GM19324 (cell line): ENCODE results near the gene MTURN.

Source experiments
- ATAC-seq: cut with Tn5 transposase; IDR thresholded peaks from one replicate; pipeline ENCODE4 v1.9.1; 2021; ENCODE audit warnings: mild to moderate bottlenecking, moderate library complexity; ENCODE audit not compliant: unreplicated experiment, low FRiP score

MTURN gene

DNA sequence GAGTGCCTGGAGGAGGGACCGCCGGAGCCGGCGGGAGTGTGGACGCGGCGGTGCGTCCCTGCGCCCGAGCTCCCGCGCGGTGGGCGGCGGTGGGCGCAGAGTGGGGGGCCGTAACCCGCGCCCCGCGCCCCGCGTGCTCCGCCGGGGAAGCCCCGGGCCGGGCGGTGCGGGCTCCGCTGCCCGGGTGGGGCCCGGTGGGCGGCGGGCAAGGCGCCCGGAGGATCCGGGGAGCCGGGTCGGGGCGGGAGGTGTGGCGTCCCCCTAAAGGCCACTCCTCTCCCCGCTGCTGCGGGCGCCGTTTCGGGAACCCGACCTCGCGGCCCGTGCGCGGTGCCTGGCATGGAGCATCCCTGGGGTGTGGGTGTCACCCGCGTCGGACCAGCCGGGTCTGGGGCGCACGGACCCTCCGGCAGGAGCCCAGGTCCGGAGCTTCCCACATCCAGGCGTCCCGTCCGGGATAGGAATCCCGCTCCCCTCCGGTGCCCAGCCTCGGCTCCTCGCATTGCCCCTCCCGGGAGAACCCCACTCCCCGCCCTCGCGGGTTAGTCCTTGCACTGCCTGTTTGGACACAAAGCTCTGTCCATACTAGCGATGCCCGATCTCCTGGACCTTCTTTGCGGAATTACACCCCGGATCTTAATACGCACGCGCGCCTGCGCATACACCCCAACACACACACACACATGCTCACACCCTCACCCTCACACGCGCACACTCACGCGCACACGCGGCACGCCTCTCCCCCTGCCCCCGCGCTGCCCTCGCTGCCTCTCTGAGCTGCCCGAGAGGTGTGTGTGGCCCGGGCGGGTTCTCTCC lies 723 bp downstream of the MTURN start:
- peak; percentile 23 for ATAC-seq

DNA sequence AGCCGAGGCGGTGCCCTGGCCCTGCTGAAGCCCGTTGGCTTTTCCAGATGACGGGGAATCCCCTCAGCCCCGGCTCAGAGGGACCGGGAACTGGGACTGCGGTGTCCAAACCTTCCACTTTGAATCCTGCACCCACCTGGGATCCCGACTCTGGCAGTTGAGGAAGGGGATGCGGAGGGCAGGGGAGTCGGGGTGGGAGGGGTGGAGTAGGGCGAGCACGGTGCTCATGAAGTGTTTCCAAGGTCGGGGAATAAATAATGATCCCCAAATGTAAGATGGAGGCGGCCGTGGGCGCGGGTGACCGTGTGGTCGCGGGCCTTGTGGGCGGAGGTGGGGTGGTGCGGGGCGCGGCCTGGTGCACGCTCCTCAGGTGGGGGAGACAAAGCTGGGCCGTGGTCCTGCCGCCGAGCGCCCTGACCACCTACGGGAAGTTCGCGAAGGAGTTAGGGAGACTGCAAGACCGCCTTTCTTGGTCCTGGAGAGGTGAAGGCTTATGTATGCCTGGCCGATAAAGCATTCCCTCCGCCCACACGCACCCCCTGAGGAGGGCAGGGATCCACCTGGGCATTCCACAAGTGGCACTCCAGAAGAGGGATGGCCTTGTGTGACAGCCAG lies 1.4 kb downstream of the MTURN start:
- no peak for ATAC-seq

GRCh38 chr7:30136743-30137485 lies 2.1 kb downstream of the MTURN start:
- no peak for ATAC-seq

- no peak for ATAC-seq
Observed at GRCh38 chr7:30139836-30140384, 5.1 kb downstream of the MTURN start.

GRCh38 chr7:30140456-30140855 lies 5.7 kb downstream of the MTURN start:
- ATAC-seq = no peak

DNA sequence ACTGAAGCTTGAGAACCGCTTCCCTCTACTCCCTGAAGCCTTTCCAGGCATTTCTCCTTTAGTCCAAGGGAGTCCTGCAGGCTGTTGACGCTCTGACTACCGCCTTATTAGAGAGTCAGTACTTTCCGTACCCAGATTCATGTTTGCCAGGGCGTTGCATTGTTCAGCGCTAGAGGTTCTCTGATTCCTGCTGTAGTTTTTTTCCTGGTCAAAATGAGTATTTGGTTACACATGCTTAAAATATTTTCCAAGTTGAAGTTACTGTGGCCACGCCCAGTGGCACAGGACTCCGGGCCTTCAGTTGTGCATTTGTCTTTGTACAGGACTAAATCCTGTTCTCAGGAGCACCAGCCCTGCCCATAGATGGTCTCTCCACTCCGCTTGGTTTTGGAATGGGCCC lies 7.9 kb downstream of the MTURN start:
- ATAC-seq = no peak

DNA sequence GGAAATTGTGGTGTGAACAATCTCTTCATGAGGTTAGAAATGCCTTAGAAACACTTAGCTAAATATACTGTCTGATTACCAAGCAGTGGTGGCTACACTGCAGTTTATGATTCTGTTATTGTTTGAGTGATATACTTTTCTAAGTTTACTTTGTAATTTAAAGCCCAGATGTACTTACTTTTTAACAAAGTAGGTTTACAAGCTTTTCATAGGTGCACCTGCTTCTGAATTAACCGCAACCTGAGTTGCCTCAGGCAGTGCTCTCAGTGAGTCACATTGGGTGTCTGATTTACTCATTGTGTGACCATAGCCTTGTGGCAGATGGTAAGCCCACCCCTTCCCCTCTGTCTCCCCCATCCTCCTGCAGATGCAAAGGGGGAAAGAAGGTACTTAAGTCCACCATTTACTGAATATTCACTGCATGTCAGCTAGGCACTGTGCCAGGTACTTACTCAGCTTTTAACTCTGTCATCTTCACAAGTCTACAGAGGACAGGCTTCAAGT lies 9.0 kb downstream of the MTURN start:
- ATAC-seq = no peak

DNA sequence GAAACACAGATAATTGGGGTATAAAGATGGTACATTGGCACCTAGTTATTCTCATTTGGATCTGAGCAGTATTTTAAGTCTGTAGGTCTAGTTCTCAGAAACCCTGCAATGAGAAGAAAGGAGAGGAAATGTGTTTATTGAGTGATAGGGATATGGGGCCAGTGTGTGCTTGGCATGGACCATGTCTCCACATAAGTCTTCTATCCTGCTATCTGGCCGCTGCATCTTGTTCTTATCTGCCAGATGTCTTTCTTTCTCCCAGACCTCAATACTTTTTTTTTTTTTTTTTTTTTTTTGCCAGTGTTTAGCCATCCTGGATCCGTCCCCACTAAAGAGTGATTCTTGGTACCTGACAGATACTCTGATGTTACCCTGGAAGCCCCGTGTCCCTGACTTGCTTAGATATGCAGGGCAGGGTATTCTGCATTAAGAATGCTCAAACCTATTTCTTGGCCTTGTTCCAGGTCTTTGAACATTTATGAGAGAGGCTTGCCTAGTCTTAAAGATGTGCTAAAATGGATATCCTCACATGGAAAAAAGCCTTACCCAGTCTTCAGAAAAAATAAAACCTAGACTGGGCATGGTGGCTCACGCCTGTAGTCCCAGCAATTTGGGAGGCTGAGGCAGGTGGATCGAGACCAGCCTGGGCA lies 10.0 kb downstream of the MTURN start:
- no peak for ATAC-seq

- no peak for ATAC-seq
Observed at GRCh38 chr7:30145426-30145970, 10.7 kb downstream of the MTURN start.

- ATAC-seq = no peak
Observed at GRCh38 chr7:30146127-30146612, 11.4 kb downstream of the MTURN start.

DNA sequence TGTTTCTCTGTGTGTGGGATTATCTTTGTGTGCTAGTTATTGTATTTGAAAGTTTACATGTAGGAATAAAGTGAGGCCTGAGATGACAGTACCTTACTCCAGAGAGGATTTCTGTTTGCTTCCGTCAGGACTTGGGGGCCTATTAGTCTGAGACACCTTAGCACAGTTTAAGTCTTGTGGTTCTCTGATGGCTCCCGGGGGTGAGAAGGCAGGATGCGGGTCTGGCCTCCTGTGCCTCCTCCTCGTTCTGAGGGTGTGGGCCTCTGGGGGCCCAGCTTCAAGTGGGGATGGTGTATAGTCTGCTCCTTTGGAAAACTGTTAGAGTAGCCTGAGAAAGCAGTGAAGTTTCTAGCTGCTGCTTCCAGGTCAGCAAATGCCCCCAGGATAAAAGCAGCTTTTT lies 12.4 kb downstream of the MTURN start:
- no peak for ATAC-seq

DNA sequence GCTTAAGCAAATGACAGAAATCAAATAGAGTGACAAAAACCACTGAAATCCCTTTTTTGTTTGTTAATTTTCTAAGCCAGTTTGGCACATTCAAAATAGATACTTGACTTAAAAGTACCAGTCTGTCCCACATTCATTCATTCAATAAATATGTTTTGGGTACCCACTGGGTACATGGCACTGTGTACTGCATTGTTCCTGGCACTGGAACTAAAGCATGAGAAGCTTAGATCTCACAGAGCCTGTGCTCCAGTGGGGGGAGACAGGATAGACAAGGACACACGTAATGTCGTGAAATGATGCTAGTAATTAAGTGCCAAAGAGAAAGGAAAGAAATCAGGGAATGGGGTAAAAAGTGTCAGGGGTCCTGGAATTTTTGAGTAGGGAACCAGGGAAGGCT lies 13.0 kb downstream of the MTURN start:
- ATAC-seq = no peak

DNA sequence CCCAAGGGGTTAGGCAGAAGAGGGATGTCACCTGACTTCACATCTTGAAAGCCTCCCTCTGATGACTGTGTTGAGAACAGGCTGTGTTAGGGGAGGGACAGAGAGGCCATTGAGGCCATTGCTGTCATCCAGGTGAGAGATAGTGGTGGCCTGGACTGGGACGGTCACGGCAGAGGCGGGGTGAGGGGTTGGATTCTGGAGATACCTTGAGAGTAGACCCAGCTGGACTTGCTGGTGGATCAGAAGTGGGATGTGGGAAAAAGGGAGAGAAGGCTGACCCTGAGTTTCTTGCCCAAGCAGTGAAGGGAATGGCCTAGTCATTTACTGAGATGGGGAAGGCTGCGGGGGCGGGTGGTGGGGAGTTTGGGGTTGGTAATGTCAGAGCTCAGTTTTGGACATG lies 13.6 kb downstream of the MTURN start:
- ATAC-seq = no peak

DNA sequence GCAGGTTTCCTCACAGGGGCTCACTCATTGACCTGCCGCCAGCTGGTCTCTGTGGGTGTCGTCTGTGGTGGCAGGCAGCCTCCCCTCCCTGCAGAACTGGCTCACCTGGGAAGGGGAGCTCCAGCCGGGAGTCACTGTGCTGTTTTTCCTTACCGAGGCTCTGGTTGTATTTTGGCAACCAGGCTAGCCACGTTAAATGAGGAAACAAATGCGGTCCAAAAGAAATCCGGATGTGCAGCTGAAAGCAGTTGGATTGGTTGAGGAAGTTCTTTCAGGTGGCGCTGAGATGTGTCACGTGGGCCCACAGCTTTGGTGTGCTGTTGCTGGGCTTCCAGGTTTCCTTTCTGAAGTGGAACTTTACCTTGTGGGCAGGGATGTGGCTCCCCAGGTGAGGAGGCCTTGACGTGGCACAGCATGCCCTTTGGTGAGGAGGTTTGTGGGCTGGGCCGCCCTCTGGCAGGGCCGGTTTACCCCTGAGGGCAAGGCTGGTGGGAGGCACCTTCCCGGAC lies 14.2 kb downstream of the MTURN start:
- ATAC-seq = no peak

GRCh38 chr7:30149640-30150272 lies 15.0 kb downstream of the MTURN start:
- ATAC-seq = no peak

GRCh38 chr7:30150711-30151110 lies 15.9 kb downstream of the MTURN start:
- no peak for ATAC-seq

GRCh38 chr7:30154111-30154587 lies 19.4 kb downstream of the MTURN start:
- no peak for ATAC-seq

DNA sequence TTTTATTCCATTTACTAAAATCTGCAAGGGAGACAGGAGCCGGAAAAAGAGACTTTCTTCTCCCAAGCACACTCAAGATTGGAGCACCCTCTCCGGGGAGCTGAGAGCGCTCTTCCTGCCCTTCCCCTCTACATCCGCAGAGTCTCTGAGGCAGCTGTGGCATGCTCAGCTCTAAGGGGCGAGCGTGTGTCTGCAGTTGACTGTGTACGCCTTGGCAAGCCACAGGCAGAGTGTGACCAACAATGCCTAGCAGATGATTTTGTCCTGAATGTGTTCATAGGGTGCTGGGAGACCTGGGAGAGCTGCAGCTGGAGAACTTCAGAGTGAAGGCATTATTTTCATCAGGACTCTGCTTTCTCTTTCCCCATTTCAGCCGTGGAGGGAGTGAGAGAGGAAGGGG lies 20.7 kb downstream of the MTURN start:
- no peak for ATAC-seq

GRCh38 chr7:30157204-30157603 lies 22.4 kb downstream of the MTURN start:
- ATAC-seq = no peak
